ENCODE data around the gene TCERG1L.

The TCERG1L gene

DNA sequence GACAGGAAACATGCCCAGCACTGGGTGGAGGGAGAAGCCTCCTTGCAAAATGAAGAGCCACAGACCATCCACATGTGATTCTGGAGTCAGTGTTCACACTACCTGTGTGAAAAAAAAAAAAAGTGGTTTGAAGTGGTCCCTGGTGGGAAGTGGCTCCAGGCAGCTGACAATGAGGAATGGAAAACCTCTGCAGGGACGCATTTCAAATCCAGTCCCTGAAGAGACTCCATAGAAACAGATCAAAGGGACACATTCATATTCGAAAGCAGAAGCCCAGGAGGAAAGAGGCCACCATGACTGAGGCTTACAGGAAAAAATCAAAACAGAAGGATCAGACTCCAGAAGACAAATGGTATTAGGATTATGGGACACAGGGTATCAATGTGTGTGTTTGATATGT is 11.5 kb upstream of the TCERG1L start:
- TF ChIP-seq, protein P1, sequence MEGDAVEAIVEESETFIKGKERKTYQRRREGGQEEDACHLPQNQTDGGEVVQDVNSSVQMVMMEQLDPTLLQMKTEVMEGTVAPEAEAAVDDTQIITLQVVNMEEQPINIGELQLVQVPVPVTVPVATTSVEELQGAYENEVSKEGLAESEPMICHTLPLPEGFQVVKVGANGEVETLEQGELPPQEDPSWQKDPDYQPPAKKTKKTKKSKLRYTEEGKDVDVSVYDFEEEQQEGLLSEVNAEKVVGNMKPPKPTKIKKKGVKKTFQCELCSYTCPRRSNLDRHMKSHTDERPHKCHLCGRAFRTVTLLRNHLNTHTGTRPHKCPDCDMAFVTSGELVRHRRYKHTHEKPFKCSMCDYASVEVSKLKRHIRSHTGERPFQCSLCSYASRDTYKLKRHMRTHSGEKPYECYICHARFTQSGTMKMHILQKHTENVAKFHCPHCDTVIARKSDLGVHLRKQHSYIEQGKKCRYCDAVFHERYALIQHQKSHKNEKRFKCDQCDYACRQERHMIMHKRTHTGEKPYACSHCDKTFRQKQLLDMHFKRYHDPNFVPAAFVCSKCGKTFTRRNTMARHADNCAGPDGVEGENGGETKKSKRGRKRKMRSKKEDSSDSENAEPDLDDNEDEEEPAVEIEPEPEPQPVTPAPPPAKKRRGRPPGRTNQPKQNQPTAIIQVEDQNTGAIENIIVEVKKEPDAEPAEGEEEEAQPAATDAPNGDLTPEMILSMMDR (IDR thresholded peaks at IDR 0.05) = no peak

DNA sequence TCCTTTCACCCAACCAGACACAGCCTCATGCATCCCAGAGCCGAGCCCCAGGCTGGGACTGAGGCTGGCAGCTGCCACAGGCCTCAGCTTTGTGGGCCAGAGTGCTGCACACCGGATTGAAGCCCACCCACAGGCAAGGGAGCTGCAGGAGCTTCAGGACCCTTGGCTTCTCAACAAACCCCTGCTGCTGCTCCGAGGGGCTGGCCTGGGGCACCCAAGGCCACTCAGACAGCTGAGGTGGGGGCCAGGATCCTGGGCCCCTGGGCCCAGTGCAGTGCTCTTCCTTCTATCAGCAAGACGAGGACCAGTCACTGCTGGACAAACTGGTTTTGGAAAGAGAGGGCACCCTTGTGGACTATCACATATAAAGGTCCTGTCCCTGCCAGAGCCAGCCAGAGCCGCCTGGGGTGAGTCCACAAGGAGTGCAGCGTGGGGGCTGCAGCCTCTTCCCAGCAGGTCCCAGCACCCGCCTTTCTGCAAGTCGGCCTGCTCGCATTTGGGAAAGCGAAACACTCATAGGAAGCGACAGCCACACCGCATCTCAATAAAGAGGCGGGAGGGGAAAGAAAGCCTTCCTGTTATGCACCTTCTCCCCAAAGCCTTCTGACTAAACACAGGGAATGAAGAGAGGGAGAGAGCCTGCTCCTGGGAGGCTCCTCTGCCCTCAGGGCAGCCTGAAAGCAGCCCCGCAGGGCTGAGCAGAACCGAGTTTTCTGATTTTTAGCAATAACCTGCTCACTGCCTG is 9.5 kb upstream of the TCERG1L start:
- TF ChIP-seq, protein P1 (IDR thresholded peaks at IDR 0.05) = no peak

DNA sequence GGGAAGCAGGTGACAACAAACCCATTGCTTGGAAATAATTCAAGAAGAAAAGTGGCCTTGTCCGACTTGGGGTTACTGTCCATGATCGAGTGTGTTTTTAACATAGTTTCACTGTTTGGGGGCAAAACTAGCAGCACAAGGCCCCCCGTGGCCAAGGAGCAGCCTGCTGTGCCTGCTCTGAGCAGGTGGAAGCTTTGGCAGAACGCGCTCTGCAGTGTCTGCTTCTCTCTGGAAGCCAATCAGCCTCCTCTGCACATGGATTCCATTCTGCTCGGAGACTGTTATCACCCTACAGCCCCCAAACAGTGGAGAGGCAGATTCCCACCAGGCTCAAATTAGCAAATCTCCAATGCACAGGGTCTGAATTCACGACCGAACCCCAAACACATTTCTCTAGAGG is 7.3 kb upstream of the TCERG1L start:
- TF ChIP-seq, protein P1 (IDR thresholded peaks at IDR 0.05) = no peak

DNA sequence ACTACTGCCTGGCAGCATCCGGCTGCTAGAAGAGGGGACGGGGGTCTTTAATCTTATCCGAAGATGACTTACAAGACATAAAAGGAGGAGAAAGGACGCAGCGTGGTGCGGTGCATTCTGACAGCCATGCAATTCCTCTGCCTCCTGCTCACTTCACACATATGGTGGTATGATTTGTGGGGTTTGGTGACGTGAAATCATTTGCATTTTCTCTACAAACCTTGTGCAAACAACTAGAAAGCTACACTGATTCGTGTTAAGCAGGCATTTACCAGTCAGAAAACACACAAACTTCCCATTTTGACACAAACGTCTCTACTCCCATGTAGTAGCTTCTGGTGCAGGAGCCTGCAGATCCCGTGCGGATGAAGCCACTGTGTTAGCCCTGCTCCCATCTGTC is 6.8 kb upstream of the TCERG1L start:
- TF ChIP-seq, protein P1 (IDR thresholded peaks at IDR 0.05) = no peak

DNA sequence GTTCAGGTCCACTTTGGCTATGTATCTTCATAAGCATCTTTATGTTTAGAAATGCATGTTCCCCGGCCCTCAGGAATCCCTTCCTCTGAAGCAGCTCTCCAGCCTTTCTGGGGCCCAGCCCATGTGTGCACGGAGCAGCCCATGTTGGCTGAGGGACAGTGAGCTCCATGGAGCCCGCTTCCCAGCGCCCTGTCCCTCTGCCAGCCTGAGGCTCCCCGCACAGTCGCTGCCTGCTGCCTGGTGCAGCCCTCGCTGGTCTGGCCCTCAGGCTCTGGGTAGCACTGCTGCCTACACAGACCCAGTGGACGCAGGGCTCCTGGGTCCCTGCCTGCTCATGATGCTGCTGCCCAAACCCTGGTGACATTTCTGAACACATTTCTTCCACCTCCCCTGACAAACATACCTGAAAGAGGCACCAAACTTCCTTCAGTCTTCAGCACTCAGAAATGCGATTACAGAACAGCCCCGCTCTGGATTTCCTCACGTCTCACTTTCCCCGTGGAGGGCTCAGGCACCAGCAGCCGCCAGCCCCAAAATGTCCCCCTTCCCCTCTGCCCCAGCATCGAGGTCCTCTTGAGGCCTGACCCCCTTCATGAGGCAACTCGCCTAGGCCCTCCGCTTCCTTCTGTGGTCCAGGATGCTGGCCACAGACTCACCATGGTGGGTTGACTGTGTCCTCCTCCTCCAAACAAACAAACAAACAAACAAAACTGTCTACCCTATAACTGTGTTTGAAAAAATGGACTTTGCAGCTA is 5.0 kb upstream of the TCERG1L start:
- TF ChIP-seq, protein P1 (IDR thresholded peaks at IDR 0.05) = no peak

DNA sequence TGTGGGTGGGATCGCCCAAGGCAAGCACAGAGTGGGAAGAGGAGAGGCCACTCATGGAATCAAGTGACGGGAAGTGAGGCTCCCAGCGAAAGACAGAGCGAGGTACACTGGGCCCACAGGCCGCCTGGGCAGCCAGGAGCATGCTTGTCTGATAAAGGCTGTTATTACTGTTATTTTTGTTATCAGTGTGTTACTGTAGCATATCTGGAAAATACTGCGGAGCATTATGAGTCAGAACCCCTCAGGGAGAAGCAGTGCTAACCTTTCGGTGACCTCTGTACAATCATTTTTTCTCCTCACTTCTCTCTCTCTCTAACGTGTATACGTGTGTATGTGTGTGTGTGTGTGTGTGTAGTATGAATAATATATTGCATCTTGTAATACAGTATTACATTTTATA is 3.8 kb upstream of the TCERG1L start:
- TF ChIP-seq, protein P1 (IDR thresholded peaks at IDR 0.05) = no peak

DNA sequence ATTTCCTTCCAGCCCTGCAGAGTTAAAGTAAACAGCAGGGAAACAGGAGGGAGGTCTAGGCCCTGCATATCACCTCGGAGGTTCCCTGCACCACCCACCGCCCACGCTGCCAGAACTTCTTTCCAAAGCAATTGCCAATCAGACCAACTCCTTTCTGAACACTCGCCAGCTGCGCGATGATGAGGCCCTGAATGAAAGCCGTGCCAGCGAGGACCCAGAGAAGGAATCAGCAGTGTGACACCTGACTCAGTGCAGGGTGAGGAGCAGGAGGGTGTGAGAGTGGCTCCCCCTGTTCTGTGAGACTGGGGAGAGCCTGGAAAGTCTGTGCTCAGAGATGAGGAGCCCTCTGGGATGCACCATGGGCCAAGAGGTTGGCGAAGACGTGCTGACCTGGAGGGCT is 3.3 kb upstream of the TCERG1L start:
- TF ChIP-seq, protein P1 (IDR thresholded peaks at IDR 0.05) = no peak

Data from LNCAP (cell line).